ENCODE data around the gene KRT86. TPM values are rescaled to one million over a fixed set of nuclear protein-coding genes. Genes with fewer than 3 reads are reported as not detected.
"Not testable (repeated sequence)": the region's sequence is repeated elsewhere in the genome, so short reads cannot be mapped to it uniquely, and the experiment has no call there.

KRT86 gene
- total and polyA plus RNA-seq, 8 donors: 0.07 to 1.7 (median 0.24) TPM; not detected in 1

DNA sequence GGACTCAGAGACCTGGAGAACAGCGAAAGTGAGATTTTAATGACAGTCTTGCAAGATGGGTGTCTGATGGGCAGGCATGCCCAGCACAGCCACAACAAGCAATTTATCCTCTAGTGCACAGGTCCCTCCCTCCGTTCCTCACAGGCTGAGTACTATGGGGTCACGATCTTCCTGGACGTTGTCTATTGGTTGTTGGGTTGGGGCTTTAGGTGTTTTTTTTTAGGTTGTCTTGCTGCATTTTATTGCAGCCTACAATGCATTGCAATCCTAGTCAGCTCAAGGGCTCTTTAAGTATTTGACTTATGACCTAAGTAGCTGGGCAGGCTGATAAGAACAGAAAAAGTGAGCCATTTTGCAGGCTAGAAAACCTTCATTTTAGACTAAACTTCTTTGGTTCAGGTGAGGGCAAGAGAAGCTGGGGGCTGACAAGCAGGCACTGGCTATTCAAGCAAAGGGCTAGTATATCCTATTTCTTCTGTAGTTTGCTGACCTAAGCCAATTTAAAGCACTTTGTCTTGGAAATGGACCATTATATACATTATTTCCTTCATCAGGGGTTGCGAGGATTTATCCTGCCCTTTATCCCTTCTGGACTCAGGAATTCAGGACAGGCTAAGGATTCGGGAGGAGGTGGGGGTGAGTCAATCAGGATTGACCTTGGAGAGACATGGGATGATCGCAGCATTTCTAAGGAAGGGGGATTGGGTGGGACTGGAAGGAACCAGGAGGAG, 35.4 kb upstream of the KRT86 start:
- Histone ChIP-seq H3K27ac (peak overlapping the region in 1 of 2 donors; percentile 51), H3K4me3 (no peak overlapping the region), H3K9me3 (no peaks in the 10 kb centered on the region), H3K27me3 (peaks cover 0 to 11% of the 10 kb centered on the region in 2 donors), H3K4me1 (peaks cover 10 to 23% of the 10 kb centered on the region in 2 donors), H3K36me3 (no peaks in the 10 kb centered on the region)
- ATAC-seq (peak; percentile 36), DNase-seq (no peak)
- intact Hi-C loops (cut with DNase I): no loop called here
- TF ChIP-seq, protein P1, sequence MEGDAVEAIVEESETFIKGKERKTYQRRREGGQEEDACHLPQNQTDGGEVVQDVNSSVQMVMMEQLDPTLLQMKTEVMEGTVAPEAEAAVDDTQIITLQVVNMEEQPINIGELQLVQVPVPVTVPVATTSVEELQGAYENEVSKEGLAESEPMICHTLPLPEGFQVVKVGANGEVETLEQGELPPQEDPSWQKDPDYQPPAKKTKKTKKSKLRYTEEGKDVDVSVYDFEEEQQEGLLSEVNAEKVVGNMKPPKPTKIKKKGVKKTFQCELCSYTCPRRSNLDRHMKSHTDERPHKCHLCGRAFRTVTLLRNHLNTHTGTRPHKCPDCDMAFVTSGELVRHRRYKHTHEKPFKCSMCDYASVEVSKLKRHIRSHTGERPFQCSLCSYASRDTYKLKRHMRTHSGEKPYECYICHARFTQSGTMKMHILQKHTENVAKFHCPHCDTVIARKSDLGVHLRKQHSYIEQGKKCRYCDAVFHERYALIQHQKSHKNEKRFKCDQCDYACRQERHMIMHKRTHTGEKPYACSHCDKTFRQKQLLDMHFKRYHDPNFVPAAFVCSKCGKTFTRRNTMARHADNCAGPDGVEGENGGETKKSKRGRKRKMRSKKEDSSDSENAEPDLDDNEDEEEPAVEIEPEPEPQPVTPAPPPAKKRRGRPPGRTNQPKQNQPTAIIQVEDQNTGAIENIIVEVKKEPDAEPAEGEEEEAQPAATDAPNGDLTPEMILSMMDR (IDR thresholded peaks at IDR 0.05): no peak

- TF ChIP-seq, protein P1 (IDR thresholded peaks at IDR 0.05): no peak
- H3K27me3 ChIP-seq: peaks cover 0 to 5% of the 10 kb centered on the region in 2 donors
- H3K36me3 ChIP-seq: no peaks in the 10 kb centered on the region
- DNase-seq (no peak), ATAC-seq (no peak)
- H3K27ac ChIP-seq: peak overlapping the region in 1 of 2 donors; percentile 51
- peaks cover 15 to 30% of the 10 kb centered on the region in 2 donors for H3K4me1 ChIP-seq
- no peak overlapping the region for H3K4me3 ChIP-seq
- no peaks in the 10 kb centered on the region for H3K9me3 ChIP-seq
- intact Hi-C loops (cut with DNase I): no loop called here
These were observed 34.7 kb upstream of the KRT86 start for GRCh38 chr12:52239767-52240166.

DNA sequence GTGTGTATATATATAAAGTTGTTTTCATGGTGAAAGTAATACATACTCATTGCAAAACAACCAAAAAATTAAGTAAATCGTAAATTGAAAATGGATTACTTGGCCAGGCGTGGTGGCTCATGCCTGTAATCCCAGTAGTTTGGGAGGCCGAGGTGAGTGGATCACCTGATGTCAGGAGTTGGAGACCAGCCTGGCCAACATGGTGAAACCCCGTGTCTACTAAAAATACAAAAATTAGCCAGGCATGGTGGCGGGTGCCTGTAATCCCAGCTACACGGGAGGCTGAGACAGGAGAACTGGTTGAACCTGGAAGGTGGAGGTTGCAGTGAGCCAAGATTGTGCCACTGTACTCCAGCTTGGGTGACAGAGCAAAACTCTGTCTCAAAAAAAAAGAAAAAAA, 34.2 kb upstream of the KRT86 start:
- H3K27ac ChIP-seq; H3K27me3 ChIP-seq; H3K4me3 ChIP-seq; intact Hi-C loops (cut with DNase I); DNase-seq; H3K9me3 ChIP-seq; H3K36me3 ChIP-seq; ATAC-seq: not testable (repeated sequence)
- peaks cover 15 to 35% of the 10 kb centered on the region in 2 donors for H3K4me1 ChIP-seq

DNA sequence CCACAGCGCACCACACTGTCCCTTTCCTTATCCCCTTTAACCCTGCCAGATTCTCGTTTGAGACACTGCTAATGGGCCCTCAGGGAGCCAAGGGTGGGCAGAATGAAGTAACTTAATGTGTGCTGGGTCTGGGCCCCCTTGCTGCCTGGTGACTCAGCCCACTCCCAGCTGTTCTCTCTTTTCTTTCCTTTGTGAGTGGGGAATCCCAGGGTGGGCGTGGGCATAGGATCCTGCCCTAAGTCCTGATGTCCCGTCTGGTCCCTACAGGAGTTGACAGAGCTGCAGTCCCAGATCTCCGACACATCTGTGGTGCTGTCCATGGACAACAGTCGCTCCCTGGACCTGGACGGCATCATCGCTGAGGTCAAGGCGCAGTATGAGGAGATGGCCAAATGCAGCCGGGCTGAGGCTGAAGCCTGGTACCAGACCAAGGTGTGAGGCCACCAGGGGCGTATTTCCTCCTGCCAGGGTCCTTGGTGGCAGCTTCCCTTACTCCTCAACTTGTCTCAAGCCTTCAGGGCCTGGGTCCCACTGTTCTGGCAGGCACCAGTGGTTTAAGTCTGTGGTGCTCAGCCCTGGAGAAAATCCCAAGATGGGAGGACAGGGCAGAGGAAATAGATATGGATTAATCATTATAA, 33.1 kb upstream of the KRT86 start:
- ATAC-seq: no peak
- peaks cover 15 to 37% of the 10 kb centered on the region in 2 donors for H3K4me1 ChIP-seq
- TF ChIP-seq, protein P1 (IDR thresholded peaks at IDR 0.05): no peak
- no peaks in the 10 kb centered on the region for H3K27me3 ChIP-seq
- DNase-seq: no peak
- H3K36me3 ChIP-seq: peaks cover 0 to 4% of the 10 kb centered on the region in 2 donors
- no peaks in the 10 kb centered on the region for H3K9me3 ChIP-seq
- no peak overlapping the region for H3K4me3 ChIP-seq
- intact Hi-C loops (cut with DNase I): no loop called here
- no peak overlapping the region for H3K27ac ChIP-seq

DNA sequence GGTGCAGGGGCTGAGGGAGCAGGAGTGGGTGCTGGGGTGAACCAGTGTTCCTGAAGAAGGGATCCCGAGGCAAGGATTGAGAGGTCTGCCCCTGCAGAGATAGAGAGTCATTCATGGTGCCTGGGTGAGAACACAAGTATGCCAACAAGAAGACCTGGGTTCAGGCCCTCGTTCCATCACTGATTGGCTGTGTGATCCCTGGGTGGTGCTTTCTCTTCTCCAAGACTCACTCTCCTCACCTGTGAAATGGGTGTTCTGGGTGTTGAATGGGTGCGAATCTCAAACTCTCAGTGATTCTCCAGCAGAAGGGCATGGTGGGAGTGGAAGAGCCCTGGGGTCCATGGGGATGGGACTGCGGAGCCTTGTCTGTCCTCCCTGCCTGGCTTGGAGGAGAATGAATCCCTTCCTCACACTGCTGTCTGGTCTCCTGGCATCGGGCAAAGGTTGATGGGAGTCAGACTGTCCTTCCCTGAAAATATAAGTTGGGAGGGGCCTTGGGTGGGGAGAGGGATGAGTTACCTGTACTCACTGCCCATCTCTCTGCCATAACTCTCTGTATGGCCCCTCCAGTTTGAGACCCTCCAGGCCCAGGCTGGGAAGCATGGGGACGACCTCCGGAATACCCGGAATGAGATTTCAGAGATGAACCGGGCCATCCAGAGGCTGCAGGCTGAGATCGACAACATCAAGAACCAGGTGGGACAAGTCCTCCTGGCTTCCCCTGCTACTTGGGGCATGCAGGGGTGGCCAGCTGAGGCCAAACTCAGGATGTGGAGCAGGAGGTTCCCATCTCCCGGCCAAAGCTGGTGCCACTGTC, 31.8 kb upstream of the KRT86 start:
- Histone ChIP-seq H3K27ac (no peak overlapping the region), H3K36me3 (peaks cover 0 to 4% of the 10 kb centered on the region in 2 donors), H3K27me3 (no peaks in the 10 kb centered on the region), H3K4me3 (no peak overlapping the region), H3K4me1 (peaks cover 15 to 31% of the 10 kb centered on the region in 2 donors), H3K9me3 (no peaks in the 10 kb centered on the region)
- TF ChIP-seq, protein P1 (IDR thresholded peaks at IDR 0.05): no peak
- ATAC-seq (no peak), DNase-seq (no peak)
- intact Hi-C loops (cut with DNase I): no loop called here

Data from left lung (tissue), 10 donors.